GM20431 (cell line): ENCODE data around the gene FXYD4.

ENCODE experiments used
- in situ Hi-C: fragments of 300-500 bp; cut with MseI, MboI; formaldehyde crosslinking; loops from one replicate; pipeline ENCODE4 v1.15.0; 2020; ENCODE audit warnings: low sequenced_read_pairs; ENCODE audit not compliant: unreplicated experiment

The FXYD4 gene

DNA sequence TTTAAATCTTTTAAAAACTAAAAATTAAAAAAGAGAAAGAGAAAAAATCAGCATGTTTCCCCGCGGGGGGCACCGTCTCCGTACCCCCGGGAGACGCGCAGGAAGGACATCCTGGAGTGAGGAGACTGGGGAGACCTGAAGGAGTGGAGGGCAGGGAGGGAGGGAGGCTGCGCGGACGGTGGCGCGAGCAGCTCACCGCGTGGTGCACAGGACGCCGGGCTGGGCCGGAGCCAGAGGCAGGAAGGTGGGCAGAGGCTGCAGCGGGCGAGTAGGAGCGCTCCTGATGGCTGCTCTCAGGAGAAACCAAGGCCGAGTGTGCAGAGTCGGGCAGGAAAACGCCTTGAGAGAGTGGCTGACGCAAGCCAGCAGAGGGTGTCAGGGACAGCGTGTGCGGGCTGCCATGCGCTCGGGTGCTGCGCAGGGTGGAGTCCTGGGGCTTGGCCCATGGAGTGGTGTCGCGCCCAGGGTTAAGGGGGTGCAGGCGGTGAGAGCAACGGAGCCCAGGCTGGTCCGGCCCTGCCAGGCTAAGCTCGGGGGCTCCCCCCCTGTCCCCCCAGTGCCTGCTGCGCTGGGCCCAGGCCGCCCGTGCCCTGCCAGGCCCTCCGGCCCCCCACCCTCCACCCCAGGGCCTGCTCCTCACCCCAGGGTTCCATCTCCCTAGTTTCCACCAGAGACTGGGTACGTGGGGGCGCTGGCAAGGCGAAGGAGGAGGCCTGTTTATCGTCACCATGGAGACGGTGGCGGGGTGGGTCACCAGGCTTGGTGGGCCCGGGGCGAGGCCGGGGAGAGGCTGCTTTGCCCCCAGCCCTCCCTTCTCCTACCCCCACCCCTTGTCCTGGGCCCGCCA is 28.9 kb upstream of the FXYD4 start:
- in situ Hi-C loops, result no loop called here

DNA sequence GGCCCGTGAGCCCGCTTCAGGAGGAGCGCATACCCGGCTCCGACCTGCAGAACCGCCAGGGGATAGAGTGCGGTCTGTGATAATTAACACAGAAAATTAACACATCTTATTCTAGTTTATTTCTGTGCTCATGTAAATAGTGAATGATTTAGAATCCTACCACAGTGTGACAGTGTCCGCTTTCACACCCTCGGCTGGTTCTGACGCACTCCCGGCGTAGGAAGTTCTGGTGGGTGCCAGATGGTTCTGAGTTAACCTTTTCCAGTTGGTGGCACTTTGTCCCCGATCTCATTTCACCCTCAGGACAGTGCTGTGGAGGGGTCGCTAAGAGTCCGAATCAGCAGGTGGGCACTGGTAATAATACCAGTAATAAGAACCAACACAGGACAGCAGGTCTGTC is 28.3 kb upstream of the FXYD4 start:
- in situ Hi-C loops, result no loop called here

DNA sequence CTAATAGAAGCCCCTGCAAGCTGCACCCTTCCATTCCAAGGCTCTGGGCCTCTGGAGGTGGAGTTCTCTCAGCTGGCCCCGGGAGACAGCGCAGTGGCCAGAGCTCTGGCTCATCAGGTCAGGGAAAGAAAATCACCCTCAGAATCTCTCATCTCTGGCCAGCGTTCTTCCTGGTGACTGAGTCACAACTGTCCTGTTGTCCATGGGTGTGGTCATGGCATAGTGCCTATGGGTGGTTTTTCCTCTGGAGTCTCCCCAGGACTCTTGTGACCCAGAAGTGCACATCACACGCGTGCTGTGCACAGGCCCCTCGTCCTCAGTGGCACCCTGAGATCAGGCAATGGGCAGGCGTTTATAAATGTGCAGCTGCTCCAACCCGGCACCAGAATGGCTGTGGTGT is 27.4 kb upstream of the FXYD4 start:
- in situ Hi-C loops, result no loop called here

DNA sequence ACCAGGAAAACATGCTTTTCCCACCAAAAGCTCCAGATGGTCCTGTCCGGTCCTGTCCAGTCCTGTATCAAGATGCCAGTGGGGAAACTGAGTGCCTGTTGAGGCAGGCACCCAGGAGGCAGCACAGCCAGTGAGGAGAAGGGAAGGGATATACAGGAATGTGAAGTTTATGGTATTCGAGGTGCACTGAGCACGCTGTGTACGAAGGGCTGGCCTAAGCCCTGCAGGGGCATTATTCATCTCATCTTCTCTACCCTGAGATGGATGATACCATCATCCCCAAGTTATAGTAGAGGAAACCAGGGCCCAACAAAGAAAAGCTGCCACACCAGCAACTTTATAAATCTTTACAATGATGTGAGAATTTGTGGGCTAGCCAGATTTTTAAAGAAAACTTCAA is 23.4 kb upstream of the FXYD4 start:
- in situ Hi-C loops, result no loop called here

DNA sequence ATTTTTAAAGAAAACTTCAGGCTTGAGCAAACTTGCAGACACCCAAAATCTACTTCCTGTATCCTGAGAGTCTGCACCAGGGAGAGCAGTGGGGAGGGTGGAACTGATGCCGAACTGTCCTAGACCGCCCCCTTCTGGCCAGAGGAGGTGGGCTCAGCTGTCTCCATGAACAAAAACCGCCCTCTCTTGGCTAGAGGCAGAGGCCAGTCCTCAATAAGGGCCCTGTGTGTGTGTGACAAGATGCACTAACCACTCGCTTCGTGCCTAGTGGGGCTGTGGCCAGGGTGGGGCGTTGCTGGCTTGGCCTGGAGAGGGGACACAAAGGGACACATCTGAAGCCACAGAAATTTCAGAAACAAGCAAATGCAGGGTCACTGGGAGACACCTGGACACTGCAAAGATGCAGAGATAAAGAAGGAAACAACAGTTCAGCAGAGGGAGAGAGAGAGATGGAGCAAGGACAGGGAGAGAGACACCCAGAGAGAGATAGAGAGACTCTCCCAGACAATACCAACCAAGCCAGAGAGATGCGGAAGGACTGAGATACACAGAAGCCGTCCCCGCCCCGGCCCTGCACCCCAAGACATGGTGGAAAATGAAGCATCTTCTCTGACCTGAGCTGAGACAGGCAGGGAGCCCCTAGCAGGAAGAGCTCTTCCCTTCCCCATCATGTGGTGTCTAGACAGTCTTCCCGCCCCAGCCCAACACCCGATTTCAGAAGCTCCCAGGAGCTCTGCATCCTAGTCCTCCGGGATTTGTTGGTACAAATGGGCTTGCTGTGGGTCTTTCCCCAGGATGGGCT is 22.7 kb upstream of the FXYD4 start:
- in situ Hi-C loops, result no loop called here

DNA sequence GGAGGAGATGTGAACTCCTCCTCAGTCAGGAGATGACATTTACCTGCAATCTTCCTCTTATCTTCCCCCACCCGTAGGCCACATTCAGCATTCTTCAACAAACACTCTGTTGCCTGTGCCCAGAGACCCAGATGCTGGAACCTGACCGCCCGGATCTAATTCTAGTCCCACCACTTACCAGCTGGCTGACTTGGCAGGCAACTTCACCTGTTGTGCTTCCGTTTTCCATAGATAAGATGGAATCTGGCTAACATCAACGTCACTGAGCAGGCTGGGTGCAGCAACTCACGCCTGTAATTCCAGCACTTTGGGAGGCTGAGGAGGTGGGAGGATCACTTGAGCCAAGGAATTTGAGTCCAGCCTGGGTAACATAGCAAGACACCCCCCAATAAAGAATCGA is 21.3 kb upstream of the FXYD4 start:
- in situ Hi-C loops, result no loop called here

DNA sequence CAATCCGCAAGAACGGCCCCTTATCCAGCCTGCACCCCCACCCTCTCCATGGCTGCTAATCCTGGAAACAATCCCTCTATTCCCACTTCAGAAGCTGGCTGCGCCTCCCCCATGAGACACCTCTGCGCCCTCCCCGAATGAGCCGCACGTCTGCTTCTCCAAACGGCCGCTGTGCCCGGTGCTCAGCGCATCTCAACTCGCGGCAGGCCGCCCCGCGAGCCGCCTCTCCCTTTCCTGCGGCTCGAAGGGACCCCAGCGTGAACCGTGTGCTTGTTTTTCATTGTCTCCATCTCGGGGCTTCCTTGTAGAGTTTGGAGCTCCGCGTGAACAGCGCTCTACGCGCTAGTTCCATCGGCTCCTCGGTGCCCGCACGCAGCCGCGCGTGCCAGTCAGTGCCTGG is 20.8 kb upstream of the FXYD4 start:
- in situ Hi-C loops, result no loop called here

DNA sequence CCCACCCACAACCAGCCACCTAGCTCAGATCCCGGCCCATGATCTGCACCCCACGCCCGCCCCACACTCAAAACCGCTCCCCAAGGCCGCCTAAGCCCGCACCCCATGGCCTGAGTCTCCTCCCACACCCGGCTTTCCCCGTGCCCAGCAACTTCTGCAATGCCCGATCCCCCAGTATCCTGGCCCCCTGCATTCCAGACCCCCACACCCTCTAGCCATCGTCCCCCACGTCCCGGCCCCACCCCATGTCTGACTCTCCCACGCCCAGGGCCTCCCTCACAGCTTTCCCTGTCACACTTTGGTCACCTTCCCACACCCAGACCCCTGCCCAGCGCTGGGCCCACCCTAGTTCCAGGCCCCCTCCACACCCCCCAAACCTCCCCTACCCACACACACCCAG is 20.1 kb upstream of the FXYD4 start:
- in situ Hi-C loops, result no loop called here

DNA sequence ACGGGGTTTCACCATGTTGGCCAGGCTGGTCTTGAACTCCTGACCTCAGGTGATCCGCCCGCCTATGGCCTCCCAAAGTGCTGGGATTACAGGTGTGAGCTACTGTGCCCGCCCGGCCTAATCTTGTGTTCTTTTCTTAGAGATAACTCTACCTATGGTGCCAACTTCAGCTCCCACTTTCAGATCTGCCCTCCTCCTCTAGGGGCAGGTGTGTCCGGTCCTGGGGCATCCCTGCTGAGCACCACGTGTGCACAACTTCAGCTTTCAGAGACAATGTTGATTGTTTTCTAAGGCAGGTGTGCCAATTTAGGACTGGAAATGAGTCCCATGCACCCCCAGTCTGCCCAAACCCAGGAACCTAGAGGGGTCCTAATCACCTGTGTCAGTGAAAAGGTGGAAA is 18.5 kb upstream of the FXYD4 start:
- in situ Hi-C loops, result no loop called here

DNA sequence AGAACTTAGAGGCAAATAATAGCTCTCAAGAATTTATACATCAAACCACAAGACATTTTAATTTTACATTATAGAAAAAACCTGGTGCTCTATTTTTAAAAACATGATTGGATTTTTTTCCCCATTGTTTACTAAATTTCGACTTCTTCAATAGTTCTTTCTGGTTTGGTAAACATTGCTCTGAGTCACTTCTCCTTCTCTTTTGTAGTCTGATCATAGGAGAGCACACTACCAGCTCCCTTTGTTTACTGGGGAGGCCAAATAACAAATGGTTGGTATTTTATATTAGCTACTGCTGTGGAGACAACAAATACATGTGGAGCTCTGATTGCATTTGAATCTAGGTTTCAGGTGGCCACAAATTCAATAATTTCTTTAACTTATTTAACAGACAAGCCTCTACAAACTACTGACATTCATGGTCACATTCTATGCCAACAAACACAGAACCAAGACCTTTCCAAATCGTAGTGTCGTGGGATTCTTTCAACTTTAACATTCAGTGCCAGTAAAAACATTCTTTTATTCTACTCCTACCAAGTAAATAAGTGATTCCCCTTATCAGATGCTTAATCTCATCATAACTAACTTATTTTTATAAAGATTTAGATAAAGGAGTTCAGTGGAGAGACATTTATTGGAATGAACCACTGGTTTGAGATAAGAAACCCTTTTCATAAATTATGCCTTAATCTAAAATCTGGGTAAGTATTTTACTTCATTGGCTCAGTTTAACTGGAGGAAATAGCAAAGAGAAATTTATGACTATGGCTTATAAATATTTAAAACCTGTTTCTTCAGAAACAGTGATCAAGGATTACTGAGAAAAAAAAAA is 17.7 kb upstream of the FXYD4 start:
- in situ Hi-C loops, result no loop called here

DNA sequence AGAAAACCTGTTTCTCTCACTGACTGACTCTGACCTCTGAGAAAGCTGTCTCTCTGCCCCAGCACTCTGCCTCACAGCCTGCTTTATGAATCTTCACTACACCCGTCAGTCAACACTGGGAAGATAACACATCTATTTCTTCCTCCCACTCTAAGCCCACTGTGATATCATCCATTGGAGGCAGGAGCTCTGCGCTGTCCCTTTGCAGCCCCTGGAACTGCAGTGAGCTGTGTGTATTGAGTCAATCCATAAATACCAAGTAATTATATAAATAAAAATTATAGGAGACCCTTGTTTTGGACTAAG is 17.2 kb upstream of the FXYD4 start:
- in situ Hi-C loops, result no loop called here

DNA sequence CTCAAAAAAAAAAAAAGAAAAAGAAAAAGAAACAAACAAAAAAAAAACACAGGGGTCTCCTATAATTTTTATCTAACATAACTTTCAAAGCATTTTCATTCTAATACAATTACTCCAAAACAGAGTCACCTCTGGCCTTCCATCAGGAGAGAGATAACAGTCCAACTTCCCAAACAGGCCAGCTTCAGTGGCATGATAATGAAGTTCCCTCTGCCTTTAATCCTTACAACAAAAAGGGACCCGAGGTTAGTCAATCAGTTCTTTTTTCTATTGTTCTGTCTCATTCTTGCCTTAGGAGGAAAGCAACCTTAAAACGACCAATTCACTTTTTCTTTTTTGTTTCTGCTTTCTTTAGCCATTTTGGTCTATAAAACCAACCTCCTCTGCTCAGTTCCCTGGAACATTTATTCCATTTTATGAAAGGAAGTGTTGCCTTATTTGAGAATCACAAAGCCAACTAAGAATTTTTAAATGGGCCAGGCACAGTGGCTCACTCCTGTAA is 16.5 kb upstream of the FXYD4 start:
- in situ Hi-C loops, result no loop called here

DNA sequence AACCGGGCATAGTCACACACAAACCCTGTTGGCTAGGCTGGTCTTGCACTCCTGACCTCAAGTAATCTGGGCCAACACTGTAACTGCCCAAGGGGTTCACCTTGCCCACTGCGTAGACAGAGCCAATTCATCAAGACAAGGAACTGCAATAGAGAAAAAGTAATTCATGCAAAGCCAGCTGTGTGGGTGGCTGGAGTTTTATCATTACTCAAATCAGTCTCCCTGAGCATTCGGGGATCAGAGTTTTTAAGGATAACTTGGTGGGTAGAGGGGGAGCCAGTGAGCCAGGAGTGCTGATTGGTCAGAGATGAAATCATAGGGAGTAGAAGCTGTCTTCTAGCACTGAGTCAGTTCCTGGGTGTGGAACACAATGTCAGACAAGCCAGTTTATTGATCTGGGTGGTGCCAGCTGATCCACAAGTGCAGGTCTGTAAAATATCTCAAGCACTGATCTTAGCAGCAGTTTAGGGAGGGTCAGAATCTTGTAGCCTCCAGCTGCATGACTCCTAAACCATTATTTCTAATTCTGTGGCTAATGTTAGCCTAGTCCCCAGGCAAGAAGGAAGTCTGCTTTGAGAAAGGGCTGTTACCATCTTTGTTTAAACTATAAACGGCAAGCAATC is 15.6 kb upstream of the FXYD4 start:
- in situ Hi-C loops, result no loop called here

DNA sequence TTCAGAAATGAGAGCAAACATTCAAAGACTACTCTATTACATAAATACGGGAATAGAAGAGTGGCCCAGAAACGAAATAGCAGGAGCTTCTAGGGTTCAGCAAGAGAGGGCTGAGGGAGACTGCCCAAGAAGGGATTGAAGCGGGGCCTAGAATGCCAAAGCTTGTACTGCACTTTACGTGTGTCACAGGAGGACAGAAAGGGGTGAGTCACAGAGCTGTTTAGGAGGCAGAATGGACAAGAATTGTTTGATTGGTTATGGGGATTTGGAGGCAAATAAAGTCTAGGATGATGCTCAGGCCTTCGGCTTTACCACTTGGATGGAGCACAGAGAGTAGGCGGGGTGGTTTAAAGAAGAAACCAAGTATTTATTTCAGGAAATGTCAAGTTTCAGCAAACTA is 11.3 kb upstream of the FXYD4 start:
- in situ Hi-C loops, result no loop called here

DNA sequence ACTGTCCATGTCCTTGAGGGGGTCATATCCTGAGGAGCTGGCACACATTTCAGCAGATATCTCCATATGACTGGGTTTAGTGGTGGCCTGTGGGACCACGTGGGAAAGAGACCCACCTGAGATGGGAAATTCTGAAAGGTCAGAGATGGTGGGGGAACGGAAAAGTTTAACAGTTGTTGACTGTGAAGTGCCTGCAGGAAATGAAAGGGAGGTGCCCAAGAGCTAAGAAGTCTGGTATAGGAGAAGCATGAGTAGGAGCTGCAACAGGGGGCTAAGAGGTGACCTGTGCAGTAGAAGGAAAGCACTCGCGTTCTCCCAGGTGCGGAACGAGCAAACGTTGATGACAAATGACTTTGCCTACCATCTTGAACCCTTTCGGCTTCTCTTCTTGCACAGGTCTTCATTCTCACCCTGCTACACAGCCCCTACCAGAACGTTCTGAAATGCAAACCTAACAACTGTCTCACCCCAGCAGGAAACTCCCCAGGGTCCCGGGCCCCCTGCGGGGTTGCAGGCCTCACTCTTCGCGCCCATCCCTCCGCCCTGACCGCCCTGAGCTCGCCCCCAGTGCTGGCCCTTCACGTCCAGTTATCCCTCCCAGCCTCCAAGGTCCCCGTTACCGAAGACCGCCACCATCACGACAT is 9.8 kb upstream of the FXYD4 start:
- in situ Hi-C loops, result no loop called here

DNA sequence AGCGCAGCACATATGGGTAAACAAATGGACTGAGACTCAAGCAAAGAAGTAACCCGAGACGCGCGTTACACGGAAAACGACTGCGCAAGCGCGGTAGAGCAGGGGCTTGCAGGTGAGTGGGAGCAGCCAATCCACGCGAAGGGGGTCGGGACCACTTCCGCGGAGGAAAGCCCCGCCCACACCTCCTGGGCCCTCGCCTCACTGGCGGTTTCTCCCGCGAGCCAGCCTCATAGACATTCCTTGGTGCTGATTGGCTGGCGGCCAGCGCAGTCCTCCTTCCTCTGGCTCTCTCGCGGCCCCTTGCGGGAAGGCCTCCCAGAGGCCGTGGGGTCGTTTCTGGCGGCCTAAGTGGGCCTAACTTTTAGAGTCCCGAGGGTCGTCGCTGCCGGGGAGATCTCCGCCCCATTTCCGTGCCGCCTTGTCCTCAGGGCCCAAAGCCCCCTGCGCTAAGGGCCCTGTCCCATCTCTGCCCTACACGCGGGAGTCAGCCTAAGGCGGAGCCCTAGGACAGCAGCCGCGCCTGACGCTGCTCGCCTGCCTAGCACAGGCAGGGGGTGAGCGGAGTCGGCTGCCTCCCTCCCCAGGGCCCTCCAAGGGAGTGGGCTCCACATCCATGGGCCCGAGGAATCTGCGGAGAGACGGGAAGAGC is 9.1 kb upstream of the FXYD4 start:
- in situ Hi-C loops, result no loop called here

DNA sequence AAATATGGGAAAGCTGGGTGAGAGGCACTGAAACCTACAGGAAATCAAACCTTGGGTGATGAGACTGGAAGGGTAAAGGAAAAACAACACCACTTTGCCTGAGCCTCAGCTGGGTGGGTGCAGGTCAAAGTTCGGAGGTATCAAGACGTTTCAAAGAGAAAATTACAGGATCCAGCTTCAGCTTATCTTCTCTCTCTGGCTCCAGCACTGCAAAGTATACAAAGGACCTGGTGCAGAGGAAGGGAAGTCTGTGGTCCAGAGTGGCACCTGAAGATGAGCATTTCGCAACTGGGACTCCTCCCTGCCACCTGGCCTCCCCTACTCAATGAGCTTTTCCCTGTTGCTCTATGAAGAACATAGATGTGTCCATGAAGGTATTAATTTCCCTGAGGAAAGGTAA is 6.4 kb upstream of the FXYD4 start:
- in situ Hi-C loops, result no loop called here

DNA sequence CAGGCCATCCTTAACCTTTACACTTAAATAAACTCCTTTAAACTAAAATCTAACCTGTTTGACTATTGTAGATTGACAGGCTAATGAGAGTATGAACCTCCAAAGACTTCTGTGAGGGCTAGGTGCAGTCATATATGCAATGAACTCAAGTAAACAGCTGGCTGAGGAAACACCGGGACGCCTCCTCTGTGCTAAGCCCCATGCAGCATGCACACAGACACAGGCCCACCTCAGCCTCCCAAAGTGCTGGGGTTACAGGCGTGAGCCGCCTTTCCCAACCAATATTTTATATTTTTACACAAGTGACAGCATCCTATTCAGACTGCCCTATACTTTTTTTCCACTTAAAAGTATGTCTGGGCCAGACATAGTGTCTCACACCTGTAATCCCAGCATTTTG is 1.5 kb upstream of the FXYD4 start:
- in situ Hi-C loops, result no loop called here

DNA sequence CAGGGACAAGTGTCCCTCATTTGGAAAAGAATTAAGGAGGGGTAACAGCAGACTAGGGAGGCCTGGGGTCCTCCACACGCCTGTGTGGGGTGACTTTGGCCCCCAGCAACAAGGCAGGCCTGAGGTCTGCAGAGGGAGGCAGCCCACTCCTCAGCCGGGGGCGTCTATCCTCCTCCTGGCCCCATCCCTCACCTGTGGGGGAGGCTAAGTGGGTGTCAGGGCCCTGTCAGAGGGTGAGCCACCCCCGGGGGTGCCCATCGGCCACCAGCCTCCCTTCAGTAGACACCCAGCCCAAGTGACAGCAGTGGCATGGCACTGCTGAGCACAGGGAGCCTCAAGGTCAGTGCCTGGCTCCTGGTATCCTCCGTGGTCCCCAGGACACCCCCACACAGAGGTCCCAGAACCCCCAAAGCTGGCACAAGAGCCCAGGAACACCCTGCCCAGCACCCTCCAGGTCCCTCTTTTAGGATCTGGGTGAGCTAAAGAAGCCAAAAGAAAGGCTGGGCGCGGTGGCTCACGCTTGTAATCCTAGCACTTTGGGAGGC is 693 bp upstream of the FXYD4 start:
- in situ Hi-C loops, result no loop called here
